NT2/D1 (cell line): ENCODE results near the gene NBAS.

Source experiments
- YY1 ChIP-seq: IDR thresholded peaks from 2 replicates; pipeline ENCODE4 v1.6.1; 2011; ENCODE audit not compliant: insufficient read length, insufficient read depth
- ZNF274 ChIP-seq: IDR thresholded peaks from 2 replicates; pipeline ENCODE4 v1.6.1; 2011; ENCODE audit warnings: mild to moderate bottlenecking, low read depth, low read length

DNA sequence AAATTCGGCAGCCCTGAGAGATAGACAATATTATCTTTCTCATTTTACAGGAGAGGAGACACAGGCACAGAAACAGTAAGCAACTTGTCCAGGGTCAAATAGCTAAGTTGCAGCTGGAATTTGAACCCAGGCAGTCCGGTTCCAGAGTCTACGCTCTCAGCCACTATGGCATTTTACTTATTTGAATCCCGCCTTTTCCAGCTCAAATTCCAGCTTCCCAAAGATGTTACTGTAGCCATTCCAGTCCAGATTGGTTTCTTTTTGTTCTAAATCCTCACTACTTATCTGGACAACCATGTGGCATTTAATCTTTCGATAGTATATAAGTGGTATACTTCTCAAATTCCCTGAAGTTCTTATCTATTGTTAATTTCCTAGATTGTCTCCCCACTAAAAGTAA, 125.7 kb downstream of the NBAS start:
- TF ChIP-seq YY1 (no peak), ZNF274 (no peak)
